ENCODE measurements around the gene MOGAT2. TPM values are rescaled to one million over a fixed set of nuclear protein-coding genes. Genes with fewer than 3 reads are reported as not detected.

MOGAT2 gene
- total and polyA plus RNA-seq, 2 donors (not counting 1 experiment from before 2014, with no cell fraction given): not detected

GRCh38 chr11:75777461-75778110, 59.9 kb downstream of the MOGAT2 start:
- H4K20me1 ChIP-seq (ENCODE audit: control insufficient read depth, extremely low read depth, insufficient read depth, low read length): no peaks in the 10 kb centered on the region
- TF ChIP-seq EZH2 (IDR thresholded peaks at IDR 0.05; ENCODE audit: low read length, missing control alignments) (no peak), CTCF (conservative IDR thresholded peaks at IDR 0.05 in 1 of 2, IDR thresholded peaks at IDR 0.05 in 1 of 2; ENCODE audit: low read depth in 1 of 2, low read length in 2 of 2) (no peak)
- H2AFZ ChIP-seq (ENCODE audit: low read length): no peak overlapping the region
- no peaks in the 10 kb centered on the region for H3K79me2 ChIP-seq (ENCODE audit: control insufficient read depth, insufficient read depth, low read length)
- no peaks in the 10 kb centered on the region for H3K36me3 ChIP-seq (ENCODE audit: control insufficient read depth, insufficient read depth, low read length)
- no peak overlapping the region for H3K4me2 ChIP-seq (ENCODE audit: extremely low read depth, insufficient read depth, low read length)
- no peaks in the 10 kb centered on the region for H3K4me1 ChIP-seq (ENCODE audit: control insufficient read depth, extremely low read depth, insufficient read depth, low read length)
- DNase-seq (ENCODE audit: low read depth in 2 of 2): no peak
- H3K9ac ChIP-seq (ENCODE audit: insufficient read depth, low read length): no peak overlapping the region
- peaks cover 5% of the 10 kb centered on the region for H3K27me3 ChIP-seq (ENCODE audit: control insufficient read depth, insufficient read depth, low read length)
- H3K27ac ChIP-seq (ENCODE audit: insufficient read depth, low read length): no peak overlapping the region
- H3K4me3 ChIP-seq (replicated peaks in 1 of 4; ENCODE audit: control extremely low read depth in 1 of 4, insufficient read depth in 1 of 4, low read depth in 3 of 4, low read length in 4 of 4): no peak overlapping the region
- no peaks in the 10 kb centered on the region for H3K9me3 ChIP-seq (ENCODE audit: control insufficient read depth, insufficient read depth, low read depth, low read length)

GRCh38 chr11:75778962-75779361, 61.3 kb downstream of the MOGAT2 start:
- TF ChIP-seq CTCF (conservative IDR thresholded peaks at IDR 0.05 in 1 of 2, IDR thresholded peaks at IDR 0.05 in 1 of 2; ENCODE audit: low read depth in 1 of 2, low read length in 2 of 2): no peak
- no peak for TF ChIP-seq EZH2 (IDR thresholded peaks at IDR 0.05; ENCODE audit: low read length, missing control alignments)
- Histone ChIP-seq H3K9ac (ENCODE audit: insufficient read depth, low read length) (no peak overlapping the region), H2AFZ (ENCODE audit: low read length) (no peak overlapping the region), H3K4me3 (replicated peaks in 1 of 4; ENCODE audit: control extremely low read depth in 1 of 4, insufficient read depth in 1 of 4, low read depth in 3 of 4, low read length in 4 of 4) (no peak overlapping the region), H3K27me3 (ENCODE audit: control insufficient read depth, insufficient read depth, low read length) (peaks cover 5% of the 10 kb centered on the region), H3K9me3 (ENCODE audit: control insufficient read depth, insufficient read depth, low read depth, low read length) (no peaks in the 10 kb centered on the region), H3K36me3 (ENCODE audit: control insufficient read depth, insufficient read depth, low read length) (no peaks in the 10 kb centered on the region), H3K27ac (ENCODE audit: insufficient read depth, low read length) (no peak overlapping the region), H3K79me2 (ENCODE audit: control insufficient read depth, insufficient read depth, low read length) (no peaks in the 10 kb centered on the region), H4K20me1 (ENCODE audit: control insufficient read depth, extremely low read depth, insufficient read depth, low read length) (no peaks in the 10 kb centered on the region), H3K4me2 (ENCODE audit: extremely low read depth, insufficient read depth, low read length) (no peak overlapping the region), H3K4me1 (ENCODE audit: control insufficient read depth, extremely low read depth, insufficient read depth, low read length) (no peaks in the 10 kb centered on the region)
- DNase-seq (ENCODE audit: low read depth in 2 of 2): no peak

- no peak overlapping the region for H3K4me2 ChIP-seq (ENCODE audit: extremely low read depth, insufficient read depth, low read length)
- H3K4me3 ChIP-seq (replicated peaks in 1 of 4; ENCODE audit: control extremely low read depth in 1 of 4, insufficient read depth in 1 of 4, low read depth in 3 of 4, low read length in 4 of 4): no peak overlapping the region
- H3K9me3 ChIP-seq (ENCODE audit: control insufficient read depth, insufficient read depth, low read depth, low read length): no peaks in the 10 kb centered on the region
- H2AFZ ChIP-seq (ENCODE audit: low read length): no peak overlapping the region
- peaks cover 4% of the 10 kb centered on the region for H3K27me3 ChIP-seq (ENCODE audit: control insufficient read depth, insufficient read depth, low read length)
- H3K36me3 ChIP-seq (ENCODE audit: control insufficient read depth, insufficient read depth, low read length): no peaks in the 10 kb centered on the region
- H3K4me1 ChIP-seq (ENCODE audit: control insufficient read depth, extremely low read depth, insufficient read depth, low read length): no peaks in the 10 kb centered on the region
- no peak overlapping the region for H3K27ac ChIP-seq (ENCODE audit: insufficient read depth, low read length)
- H3K9ac ChIP-seq (ENCODE audit: insufficient read depth, low read length): no peak overlapping the region
- H3K79me2 ChIP-seq (ENCODE audit: control insufficient read depth, insufficient read depth, low read length): no peaks in the 10 kb centered on the region
- no peak for DNase-seq (ENCODE audit: low read depth in 2 of 2)
- no peaks in the 10 kb centered on the region for H4K20me1 ChIP-seq (ENCODE audit: control insufficient read depth, extremely low read depth, insufficient read depth, low read length)
- TF ChIP-seq EZH2 (IDR thresholded peaks at IDR 0.05; ENCODE audit: low read length, missing control alignments): no peak
- no peak for TF ChIP-seq CTCF (conservative IDR thresholded peaks at IDR 0.05 in 1 of 2, IDR thresholded peaks at IDR 0.05 in 1 of 2; ENCODE audit: low read depth in 1 of 2, low read length in 2 of 2)
Measured at GRCh38 chr11:75779960-75780359, 62.3 kb downstream of the MOGAT2 start.

All from fibroblast of lung (primary cell).